ENCODE data around the gene ULK4.
"Not testable (repeated sequence)": the region's sequence is repeated elsewhere in the genome, so short reads cannot be mapped to it uniquely, and the experiment has no call there.

Gene ULK4

DNA sequence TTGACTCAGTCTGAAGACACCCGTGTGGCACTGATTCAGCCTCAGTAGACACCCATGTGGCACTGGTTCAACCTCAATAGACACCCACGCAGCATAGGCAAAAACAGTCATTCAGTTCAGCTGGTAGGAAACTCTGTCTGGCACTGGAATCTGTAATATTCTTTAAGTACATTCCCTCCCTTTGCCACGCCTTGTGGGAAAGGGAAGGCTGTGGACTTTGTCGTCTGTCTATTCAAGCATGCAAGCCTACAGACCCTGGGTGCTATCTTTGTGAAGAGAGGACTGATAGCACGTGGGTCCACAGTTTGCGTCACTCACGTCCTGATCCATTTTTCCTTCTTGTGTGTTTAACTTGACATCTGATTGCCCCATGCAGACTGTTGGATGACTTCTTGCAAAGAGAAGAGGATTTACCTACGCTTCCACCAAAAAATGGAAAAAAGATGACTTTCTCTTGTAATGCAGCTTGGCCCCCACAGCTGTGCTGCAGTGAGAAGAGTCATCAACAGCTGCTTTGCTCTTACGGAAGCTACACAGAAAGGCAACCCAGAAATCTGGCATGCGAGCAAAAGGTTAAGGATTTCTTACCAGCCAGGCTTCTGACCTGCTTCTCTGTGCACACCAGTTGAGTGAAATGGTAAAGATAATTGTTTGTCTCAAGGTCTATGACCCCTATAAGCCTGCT lies 278.1 kb downstream of the ULK4 start:
- DNase-seq, result no peak

- no peak for DNase-seq
Observed at GRCh38 chr3:41682996-41683395, 278.9 kb downstream of the ULK4 start.

DNA sequence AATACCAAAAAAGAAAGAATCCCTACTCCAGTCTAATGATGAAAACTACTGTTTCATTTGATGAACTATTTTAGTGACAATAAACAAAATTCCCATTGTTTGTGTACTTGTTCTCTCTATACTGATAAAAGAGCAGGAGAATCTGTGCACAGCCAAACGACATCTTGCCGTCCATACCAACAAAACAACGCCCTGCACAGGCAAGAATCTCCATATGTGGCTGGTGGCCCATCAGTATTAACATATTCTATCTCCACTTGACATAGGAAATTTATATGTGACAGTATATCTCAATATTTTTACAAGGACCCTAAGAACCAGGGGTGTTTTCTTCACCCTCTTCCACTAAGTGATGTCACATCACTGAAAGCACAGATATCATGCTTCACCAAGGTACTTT lies 279.5 kb downstream of the ULK4 start:
- no peak for DNase-seq

- DNase-seq, result no peak
Observed at GRCh38 chr3:41681479-41681878, 280.4 kb downstream of the ULK4 start.

GRCh38 chr3:41679374-41679773 lies 282.5 kb downstream of the ULK4 start:
- DNase-seq, result no peak

GRCh38 chr3:41675102-41675501 lies 286.8 kb downstream of the ULK4 start:
- DNase-seq, result not testable (repeated sequence)

- DNase-seq, result no peak
Observed at GRCh38 chr3:41674449-41674848, 287.5 kb downstream of the ULK4 start.

GRCh38 chr3:41673650-41674049 lies 288.3 kb downstream of the ULK4 start:
- DNase-seq, result no peak

- DNase-seq, result no peak
Observed at GRCh38 chr3:41668379-41668778, 293.5 kb downstream of the ULK4 start.

DNA sequence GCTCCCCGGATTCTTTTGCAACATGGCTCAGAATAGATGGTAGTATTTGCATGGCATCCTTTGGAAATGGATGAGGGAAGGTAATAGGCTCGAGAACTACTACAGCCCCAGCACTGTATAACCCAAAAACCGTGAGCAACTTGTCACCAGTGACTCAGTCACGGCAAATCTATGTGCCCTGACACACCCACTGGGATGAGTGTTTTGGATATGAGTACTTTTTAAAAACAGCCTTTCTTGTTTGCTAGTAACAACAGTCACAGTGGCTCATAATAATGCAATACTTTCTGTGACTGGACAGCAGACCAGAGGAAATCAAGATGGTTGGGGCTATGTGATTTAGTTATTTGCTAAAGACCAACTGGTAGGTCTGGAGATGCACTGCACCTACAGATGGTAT lies 299.6 kb downstream of the ULK4 start:
- no peak for DNase-seq

GRCh38 chr3:41661796-41662195 lies 300.1 kb downstream of the ULK4 start:
- DNase-seq, result no peak

GRCh38 chr3:41660510-41660909 lies 301.4 kb downstream of the ULK4 start:
- DNase-seq, result no peak

GRCh38 chr3:41653571-41654239 lies 308.2 kb downstream of the ULK4 start:
- no peak for DNase-seq

- DNase-seq, result no peak
Observed at GRCh38 chr3:41652931-41653330, 309.0 kb downstream of the ULK4 start.

- DNase-seq, result no peak
Observed at GRCh38 chr3:41652506-41652905, 309.4 kb downstream of the ULK4 start.

DNA sequence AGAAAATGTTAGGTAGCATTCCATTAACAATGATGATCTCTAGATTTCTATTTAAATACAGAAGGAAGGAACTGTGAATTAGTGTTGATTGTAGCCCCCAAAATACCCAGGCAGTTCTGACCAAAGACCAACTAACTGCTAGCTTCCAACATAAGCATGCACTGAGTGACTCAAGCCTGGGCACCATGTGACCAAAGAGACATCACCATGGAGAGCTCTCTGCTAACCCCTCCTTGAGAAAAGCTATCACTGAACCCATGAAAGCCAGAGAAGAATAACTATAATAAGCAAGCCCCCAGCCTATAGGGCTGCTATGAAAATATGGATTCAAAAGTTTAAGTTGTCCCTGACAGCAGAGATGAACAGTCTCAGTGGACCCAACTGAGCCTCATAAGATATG lies 310.2 kb downstream of the ULK4 start:
- no peak for DNase-seq

GRCh38 chr3:41650406-41650805 lies 311.5 kb downstream of the ULK4 start:
- DNase-seq, result no peak

- DNase-seq, result no peak
Observed at GRCh38 chr3:41649129-41649739, 312.7 kb downstream of the ULK4 start.

DNA sequence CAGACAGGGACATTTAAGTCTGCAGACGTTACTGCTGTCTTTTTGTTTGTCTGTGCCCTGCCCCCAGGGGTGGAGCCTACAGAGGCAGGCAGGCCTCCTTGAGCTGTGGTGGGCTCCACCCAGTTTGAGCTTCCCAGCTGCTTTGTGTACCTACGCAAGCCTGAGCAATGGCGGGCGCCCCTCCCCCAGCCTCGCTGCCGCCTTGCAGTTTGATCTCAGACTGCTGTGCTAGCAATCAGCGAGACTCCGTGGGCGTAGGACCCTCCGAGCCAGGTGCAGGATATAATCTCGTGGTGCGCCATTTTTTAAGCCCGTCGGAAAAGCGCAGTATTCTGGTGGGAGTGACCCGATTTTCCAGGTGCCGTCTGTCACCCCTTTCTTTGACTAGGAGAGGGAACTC lies 314.2 kb downstream of the ULK4 start:
- DNase-seq, result not testable (repeated sequence)

DNA sequence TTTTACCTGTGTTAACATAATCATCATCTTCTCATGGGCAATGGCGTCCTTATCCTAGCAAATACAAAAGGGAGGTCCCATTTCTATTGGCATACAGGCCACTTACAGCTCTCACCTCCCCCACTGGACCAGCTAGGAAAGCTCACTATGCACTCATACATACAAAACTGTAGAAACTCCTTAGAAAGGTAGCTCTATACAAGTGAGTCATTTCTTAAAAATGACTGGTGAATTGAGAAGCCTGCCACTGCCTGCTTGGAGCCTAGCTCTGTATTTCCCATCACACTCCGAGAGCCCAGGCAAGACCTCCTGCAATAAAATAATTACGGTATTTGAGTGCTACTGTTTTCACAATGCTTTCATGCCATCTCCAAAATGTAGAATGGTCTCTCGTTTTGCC lies 321.8 kb downstream of the ULK4 start:
- DNase-seq, result no peak

GRCh38 chr3:41638381-41638780 lies 323.5 kb downstream of the ULK4 start:
- no peak for DNase-seq

GRCh38 chr3:41632700-41633099 lies 329.2 kb downstream of the ULK4 start:
- DNase-seq, result no peak

- no peak for DNase-seq
Observed at GRCh38 chr3:41630708-41631107, 331.2 kb downstream of the ULK4 start.

- no peak for DNase-seq
Observed at GRCh38 chr3:41629986-41630385, 331.9 kb downstream of the ULK4 start.
